Adrenal gland (tissue), 12 donors: ENCODE measurements around the gene MRPS10. TPM values are rescaled to one million over a fixed set of nuclear protein-coding genes. Genes with fewer than 3 reads are reported as not detected.

Experiments
- DNase-seq, 7 donors: peaks; one replicate each; pipeline ENCODE4 v3.0.0-alpha.2; 2019 to 2020
- H3K27ac ChIP-seq, 5 donors: fragments of 200-600 bp; sonication (generic) in 4 of 5; 1 replicate in 3 of 5; 2 replicates in 2 of 5; pipeline versions ENCODE4 v1.5.1 to v1.8.0; 2016 to 2020; ENCODE audit warnings: mild to moderate bottlenecking in 1 of 5
- H3K27me3 ChIP-seq: fragments of 200-600 bp; 2 replicates; pipeline ENCODE4 v1.8.0; 2021
- H3K36me3 ChIP-seq, 2 donors: fragments of 200-600 bp; replicated peaks in 1 of 2; 1 replicate in 1 of 2; 2 replicates in 1 of 2; pipeline versions ENCODE4 v1.5.1 to v1.8.0; 2018 to 2022
- H3K4me1 ChIP-seq, 2 donors: fragments of 200-600 bp; replicated peaks in 1 of 2; 1 replicate in 1 of 2; 2 replicates in 1 of 2; pipeline versions ENCODE4 v1.5.1 to v1.8.0; 2018 to 2021
- H3K4me3 ChIP-seq, 4 donors: fragments of 200-600 bp; sonication (generic) in 3 of 4; one replicate each; pipeline ENCODE4 v1.5.1; 2016 to 2018
- H3K9me3 ChIP-seq, 3 donors: fragments of 200-600 bp; sonication (generic) in 1 of 3; replicated peaks in 1 of 3; 1 replicate in 2 of 3; 2 replicates in 1 of 3; pipeline versions ENCODE4 v1.5.1 to v1.8.0; 2016 to 2021
- POLR2A ChIP-seq, 2 donors: fragments of 450-650 bp; IDR thresholded peaks; one replicate each; pipeline ENCODE4 v1.6.1; 2017; ENCODE audit warnings: antibody characterized with exemption in 2 of 2, mild to moderate bottlenecking in 2 of 2, moderate library complexity in 1 of 2
- WGBS, 4 donors: extraction: QIAGEN DNeasy Blood & Tissue Kit in 2 of 4; methylation state at CpG; one replicate each; pipeline versions ENCODE4 v1.1.5 to v1.1.7; 2013 to 2017; 5-methylcytosine and 5-hydroxymethylcytosine counted together
- intact Hi-C, 2 donors: fragments of 100-400 bp; cut with DNase I; formaldehyde crosslinking; loops; one replicate each; pipeline versions ENCODE4 v1.14.1 to v1.15.0; 2022 to 2023
- polyA plus RNA-seq, 3 donors: library from polyadenylated mRNA; stranded (reverse); fragments of 200-250 nt in 2 of 3; fragments of 350-450 nt in 1 of 3; fragmentation: Illumina TruSeq in 1 of 3; extraction: RNeasy Lipid Tissue Mini Kit (QIAGEN cat#74804) in 1 of 3; gene quantifications; one replicate each; pipeline ENCODE4 v1.2.3, GENCODE V29; 2013 to 2014
- total RNA-seq, 9 donors: library from RNA; depleted of rRNA in 4 of 9; stranded (reverse); fragments of >200 nt in 4 of 9; fragments of 120-200 nt in 1 of 9; fragmentation: NEBNext Ultra II Directional in 1 of 9; extraction: Animal tissue kit (Norgen Biotek cat#: 25700) in 1 of 9; gene quantifications; one replicate each; pipeline versions ENCODE4 v1.1.0 to v1.2.4, GENCODE V29; 2013 to 2023
- TF ChIP-seq, protein P1 (sequence below), 6 experiments: fragments of 450-650 bp in 4 of 6; fragments of 200-600 bp in 2 of 6; sonication (generic) in 1 of 6; IDR thresholded peaks; 1 replicate in 5 of 6; 2 replicates in 1 of 6; pipeline versions ENCODE4 v1.5.1 to v1.8.0; 2016 to 2021; ENCODE audit warnings: antibody characterized with exemption in 6 of 6, mild to moderate bottlenecking in 2 of 6, moderate library complexity in 1 of 6
- donor health status: healthy with polysubstance abuse.
- donor health status: Bipolar disorder and iron deficiency.
- donor health status: DM: yes; HTN: yes; CAD: no.
- donor health status: DM: no; HTN: no; CAD: no.
- donor health status: DM: no; HTN: no; CAD: no.
- donor health status: DM: yes; HTN: yes; CAD: no.

The MRPS10 gene
- total and polyA plus RNA-seq, 12 donors, result 14.7 to 67.4 (median 34.0) TPM

DNA sequence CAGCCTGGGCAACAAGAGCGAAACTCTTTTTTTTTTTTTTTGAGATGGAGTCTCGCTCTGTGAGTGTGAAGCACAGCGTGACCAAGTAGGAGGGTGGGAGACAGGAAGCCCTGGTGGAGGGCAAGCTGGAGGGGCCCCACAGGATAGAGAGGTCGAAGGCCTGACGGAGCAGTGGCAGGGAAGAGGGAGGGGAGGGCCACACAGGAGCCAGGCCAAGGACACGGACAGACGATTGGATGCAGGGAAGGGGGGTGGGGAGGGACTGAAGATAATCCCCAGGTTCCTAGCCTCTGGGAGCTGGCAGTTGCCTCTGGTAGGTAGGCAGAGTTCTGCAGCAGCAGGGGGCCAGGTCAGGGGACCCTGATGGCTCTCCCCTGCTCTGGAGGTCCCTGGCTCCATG, 55.3 kb downstream of the MRPS10 start:
- Histone ChIP-seq H3K36me3 (no peaks in the 10 kb centered on the region), H3K4me1 (no peaks in the 10 kb centered on the region)

DNA sequence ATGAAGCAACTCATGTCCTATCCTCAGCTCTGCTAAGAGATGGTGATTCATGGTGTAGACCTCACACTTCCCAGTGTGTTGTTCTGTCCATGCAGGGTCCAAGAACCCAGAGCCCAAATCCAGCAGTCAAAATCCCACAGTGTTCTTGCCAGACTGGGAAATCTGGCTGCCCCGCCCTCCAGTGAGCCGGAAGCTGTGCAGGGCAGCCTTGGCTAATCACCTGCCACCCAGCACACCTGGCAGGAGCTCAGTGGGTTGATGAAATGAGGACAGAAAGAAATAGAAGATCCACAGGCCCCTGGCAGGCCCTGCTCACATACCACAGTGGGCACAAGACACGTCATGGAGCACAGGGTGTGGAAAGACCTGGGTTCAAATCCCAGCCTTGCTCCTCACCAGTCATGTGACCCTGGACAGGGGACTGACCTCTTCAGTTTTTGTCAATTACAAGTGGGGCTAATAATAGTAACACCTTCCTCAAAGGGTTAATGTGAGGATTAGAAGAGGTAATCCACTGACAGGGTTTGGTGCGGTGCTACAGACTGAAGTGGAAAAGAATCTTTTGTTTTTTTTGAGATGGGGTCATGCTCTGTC, 58.1 kb downstream of the MRPS10 start:
- intact Hi-C loops, result no loop called here
- H3K9me3 ChIP-seq, result no peaks in the 10 kb centered on the region
- DNase-seq, result no peak
- no peak overlapping the region for H3K4me3 ChIP-seq
- no peaks in the 10 kb centered on the region for H3K36me3 ChIP-seq
- 50 to 72% (median 68%) methylated on average over 2 to 4 of the region's 4 CpGs for WGBS, 4 donors
- TF ChIP-seq, protein P1, sequence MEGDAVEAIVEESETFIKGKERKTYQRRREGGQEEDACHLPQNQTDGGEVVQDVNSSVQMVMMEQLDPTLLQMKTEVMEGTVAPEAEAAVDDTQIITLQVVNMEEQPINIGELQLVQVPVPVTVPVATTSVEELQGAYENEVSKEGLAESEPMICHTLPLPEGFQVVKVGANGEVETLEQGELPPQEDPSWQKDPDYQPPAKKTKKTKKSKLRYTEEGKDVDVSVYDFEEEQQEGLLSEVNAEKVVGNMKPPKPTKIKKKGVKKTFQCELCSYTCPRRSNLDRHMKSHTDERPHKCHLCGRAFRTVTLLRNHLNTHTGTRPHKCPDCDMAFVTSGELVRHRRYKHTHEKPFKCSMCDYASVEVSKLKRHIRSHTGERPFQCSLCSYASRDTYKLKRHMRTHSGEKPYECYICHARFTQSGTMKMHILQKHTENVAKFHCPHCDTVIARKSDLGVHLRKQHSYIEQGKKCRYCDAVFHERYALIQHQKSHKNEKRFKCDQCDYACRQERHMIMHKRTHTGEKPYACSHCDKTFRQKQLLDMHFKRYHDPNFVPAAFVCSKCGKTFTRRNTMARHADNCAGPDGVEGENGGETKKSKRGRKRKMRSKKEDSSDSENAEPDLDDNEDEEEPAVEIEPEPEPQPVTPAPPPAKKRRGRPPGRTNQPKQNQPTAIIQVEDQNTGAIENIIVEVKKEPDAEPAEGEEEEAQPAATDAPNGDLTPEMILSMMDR (IDR thresholded peaks at IDR 0.05), result no peak
- no peak for TF ChIP-seq POLR2A (IDR thresholded peaks at IDR 0.05)
- no peaks in the 10 kb centered on the region for H3K4me1 ChIP-seq
- H3K27ac ChIP-seq, result no peak overlapping the region
- H3K27me3 ChIP-seq, result no peaks in the 10 kb centered on the region

More for the DNA sequence above, 55.3 kb downstream of the MRPS10 start:
- H3K27ac ChIP-seq, result no peak overlapping the region
- TF ChIP-seq, protein P1 (IDR thresholded peaks at IDR 0.05), result no peak
- no peak for TF ChIP-seq POLR2A (IDR thresholded peaks at IDR 0.05)
- H3K27me3 ChIP-seq, result no peaks in the 10 kb centered on the region
- WGBS, 4 donors, result 41 to 55% (median 48%) methylated on average over 7 of the region's 7 CpGs
- no peaks in the 10 kb centered on the region for H3K9me3 ChIP-seq
- H3K4me3 ChIP-seq, result no peak overlapping the region
- no peak for DNase-seq
- intact Hi-C loops, result no loop called here

DNA sequence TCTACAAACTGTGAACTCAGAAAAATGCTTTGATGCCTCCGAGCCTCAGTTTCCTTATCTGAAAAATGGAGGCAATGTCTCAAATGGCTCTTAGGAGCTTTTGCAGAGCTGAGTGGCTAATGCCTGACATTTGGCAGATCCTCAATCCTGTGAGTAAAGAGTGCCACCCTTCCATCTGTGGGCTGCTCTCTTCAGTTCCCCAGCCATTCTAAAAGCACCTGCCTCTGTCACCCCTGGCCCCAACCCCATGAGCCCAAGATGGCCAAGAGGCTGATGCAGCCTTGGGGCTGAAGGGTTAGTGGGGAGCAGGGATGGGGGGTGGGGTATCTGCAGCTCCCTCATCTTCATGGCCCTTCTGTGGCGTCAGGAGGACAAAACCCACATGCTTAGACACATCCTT, 59.0 kb downstream of the MRPS10 start:
- TF ChIP-seq POLR2A (IDR thresholded peaks at IDR 0.05), result no peak
- TF ChIP-seq, protein P1 (IDR thresholded peaks at IDR 0.05), result no peak
- no peaks in the 10 kb centered on the region for H3K27me3 ChIP-seq
- no peaks in the 10 kb centered on the region for H3K4me1 ChIP-seq
- no peaks in the 10 kb centered on the region for H3K36me3 ChIP-seq
- 78 to 100% (median 87%) methylated on average over 1 to 2 of the region's 2 CpGs for WGBS, 4 donors
- no peak for DNase-seq
- H3K27ac ChIP-seq, result no peak overlapping the region
- intact Hi-C loops, result no loop called here
- no peak overlapping the region for H3K4me3 ChIP-seq
- H3K9me3 ChIP-seq, result no peaks in the 10 kb centered on the region

DNA sequence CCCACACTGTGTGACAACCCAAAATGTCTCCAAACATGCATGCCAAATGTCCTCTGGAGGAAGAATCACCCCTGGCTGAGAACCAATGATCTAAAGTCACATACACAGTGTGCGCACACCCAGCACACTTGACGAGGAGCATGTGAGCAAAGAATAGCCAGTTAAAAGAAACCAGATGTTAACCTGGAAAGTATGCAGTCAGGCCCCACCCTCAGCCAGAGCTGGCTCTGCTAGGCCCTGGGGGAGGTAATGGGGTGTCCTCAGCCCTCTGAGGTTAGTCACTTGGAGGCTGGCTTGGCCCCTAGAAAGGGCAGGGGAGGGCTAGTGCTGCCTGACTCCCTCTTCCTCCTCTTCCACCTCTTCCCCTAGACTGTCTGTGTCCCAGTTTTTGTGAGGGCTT, 59.6 kb downstream of the MRPS10 start:
- DNase-seq, result no peak
- Histone ChIP-seq H3K4me3 (no peak overlapping the region), H3K9me3 (no peaks in the 10 kb centered on the region), H3K36me3 (no peaks in the 10 kb centered on the region), H3K4me1 (no peaks in the 10 kb centered on the region), H3K27me3 (no peaks in the 10 kb centered on the region), H3K27ac (no peak overlapping the region)
- no peak for TF ChIP-seq POLR2A (IDR thresholded peaks at IDR 0.05)
- TF ChIP-seq, protein P1 (IDR thresholded peaks at IDR 0.05), result no peak
- intact Hi-C loops, result no loop called here
- WGBS, 4 donors, result 67 to 93% (median 79%) methylated on average over 2 of the region's 2 CpGs

Other genes starting within 250 kb of the MRPS10 start
- 10 to 100 TPM; 16.4 to 83.7 (median 30.2) TPM for gene TAF8, start 167.3 kb downstream of the MRPS10 start, total RNA-seq
- 10 to 100 TPM; 10.1 to 12.7 (median 12.5) TPM for gene TAF8, start 167.3 kb downstream of the MRPS10 start, polyA plus RNA-seq
- gene C6orf132, start 75.2 kb downstream of the MRPS10 start, total RNA-seq, result 1 to 10 TPM in 6 of 9 donors, under 1 TPM in 3; 0.09 to 4.7 (median 1.7) TPM
- gene C6orf132, start 75.2 kb downstream of the MRPS10 start, polyA plus RNA-seq, result 1 to 10 TPM in 2 of 3 donors, under 1 TPM in 1; 0.49 to 1.4 (median 1.4) TPM
- gene GUCA1A, start 44.5 kb downstream of the MRPS10 start, total RNA-seq, result under 1 TPM in 1 of 9 donors, not detected in 8; 0.17 TPM
- gene GUCA1A, start 44.5 kb downstream of the MRPS10 start, polyA plus RNA-seq, result not detected
- gene GUCA1B, start 22.9 kb downstream of the MRPS10 start, total RNA-seq, result 1 to 10 TPM in 7 of 9 donors, under 1 TPM in 2; 0.47 to 3.0 (median 1.7) TPM
- 1 to 10 TPM in 1 of 3 donors, under 1 TPM in 2; 0.34 to 1.5 (median 0.40) TPM for gene GUCA1B, start 22.9 kb downstream of the MRPS10 start, polyA plus RNA-seq
- gene TRERF1, start 234.1 kb upstream of the MRPS10 start, total RNA-seq, result 10 to 100 TPM in 4 of 9 donors, 1 to 10 TPM in 5; 5.0 to 16.6 (median 8.4) TPM
- gene TRERF1, start 234.1 kb upstream of the MRPS10 start, polyA plus RNA-seq, result 10 to 100 TPM in 1 of 3 donors, 1 to 10 TPM in 2; 4.7 to 12.5 (median 7.5) TPM